Activated naive CD8-positive, alpha-beta T cell treated with anti-CD3 and anti-CD28 coated beads, Interleukin-2, amount 10 ng/mL, durations not matched to agents 7 days and 5 days (primary cell): ENCODE data around the gene NRCAM. TPM values are rescaled to one million over a fixed set of nuclear protein-coding genes. Genes with fewer than 3 reads are reported as not detected.
A peak's percentile ranks its signal among the peaks of the same experiment; 100 is the strongest.

ENCODE experiments used
- ATAC-seq: fragments of 150-1000 bp; cut with Tn5 transposase; one replicate; pipeline ENCODE4 v1.10.0; 2021; ENCODE audit warnings: low read depth, moderate library complexity
- POLR2A ChIA-PET: fragments of 350-600 bp; sonication (Branson Sonifier 250); formaldehyde crosslinking; loops from one replicate; lab custom pipeline; 2021; ENCODE audit warnings: antibody characterized with exemption; lab: Charles Lee
- DNase-seq: peaks from one replicate; pipeline ENCODE4 v3.0.0; 2021
- H3K27ac Mint-ChIP-seq: one replicate; pipeline ENCODE4 v1.8.0; 2022; ENCODE audit warnings: mild to moderate bottlenecking, mixed read lengths
- H3K27me3 Mint-ChIP-seq: one replicate; pipeline ENCODE4 v1.8.0; 2022; ENCODE audit warnings: mild to moderate bottlenecking, moderate library complexity, mixed read lengths
- H3K36me3 Mint-ChIP-seq: one replicate; pipeline ENCODE4 v1.8.0; 2021; ENCODE audit warnings: mild to moderate bottlenecking, mixed read lengths
- H3K4me1 Mint-ChIP-seq: one replicate; pipeline ENCODE4 v1.8.0; 2021; ENCODE audit warnings: mixed read lengths
- H3K4me3 Mint-ChIP-seq: one replicate; pipeline ENCODE4 v1.8.0; 2022; ENCODE audit warnings: mild to moderate bottlenecking, moderate library complexity, mixed read lengths
- H3K9me3 Mint-ChIP-seq: one replicate; pipeline ENCODE4 v1.8.0; 2021; ENCODE audit warnings: mixed read lengths
- total RNA-seq, 2 experiments: library from RNA; stranded (reverse); gene quantifications; one replicate each; pipeline ENCODE4 v1.2.3, GENCODE V29; 2021

The NRCAM gene
- total RNA-seq, 2 experiments from 2014 or later = 0.50 to 0.99 TPM

- DNase-seq = no peak
- Mint-ChIP-seq H3K27ac (peak overlapping the region; percentile 18), H3K9me3 (no peaks in the 10 kb centered on the region), H3K27me3 (no peaks in the 10 kb centered on the region), H3K4me1 (peaks cover 15% of the 10 kb centered on the region), H3K36me3 (no peaks in the 10 kb centered on the region), H3K4me3 (peak overlapping the region; percentile 65)
- POLR2A ChIA-PET = no interaction called here
- ATAC-seq = no peak
These were observed 128.0 kb downstream of the NRCAM start for GRCh38 chr7:108328174-108328651.

- Mint-ChIP-seq H3K4me1 (peaks cover 15% of the 10 kb centered on the region), H3K9me3 (no peaks in the 10 kb centered on the region), H3K27ac (no peak overlapping the region), H3K36me3 (no peaks in the 10 kb centered on the region), H3K27me3 (no peaks in the 10 kb centered on the region), H3K4me3 (peak overlapping the region; percentile 7)
- DNase-seq = no peak
- no peak for ATAC-seq
- POLR2A ChIA-PET = no interaction called here
These were observed 128.9 kb downstream of the NRCAM start for GRCh38 chr7:108327353-108327752.

- Mint-ChIP-seq H3K9me3 (no peaks in the 10 kb centered on the region), H3K27me3 (no peaks in the 10 kb centered on the region), H3K36me3 (no peaks in the 10 kb centered on the region), H3K4me1 (peaks cover 15% of the 10 kb centered on the region), H3K27ac (no peak overlapping the region), H3K4me3 (no peak overlapping the region)
- POLR2A ChIA-PET = no interaction called here
- DNase-seq (no peak), ATAC-seq (no peak)
These were observed 129.3 kb downstream of the NRCAM start for GRCh38 chr7:108326938-108327337.

GRCh38 chr7:108324053-108325038, 131.9 kb downstream of the NRCAM start:
- no peak overlapping the region for H3K27ac Mint-ChIP-seq
- ATAC-seq = peak; percentile 42
- no peaks in the 10 kb centered on the region for H3K27me3 Mint-ChIP-seq
- no peak for DNase-seq
- POLR2A ChIA-PET = no interaction called here
- H3K9me3 Mint-ChIP-seq = no peaks in the 10 kb centered on the region
- H3K4me3 Mint-ChIP-seq = no peak overlapping the region
- no peaks in the 10 kb centered on the region for H3K36me3 Mint-ChIP-seq
- peaks cover 15% of the 10 kb centered on the region for H3K4me1 Mint-ChIP-seq

GRCh38 chr7:108322925-108323832, 133.1 kb downstream of the NRCAM start:
- Mint-ChIP-seq H3K36me3 (no peaks in the 10 kb centered on the region), H3K27me3 (no peaks in the 10 kb centered on the region), H3K4me3 (no peak overlapping the region), H3K4me1 (peaks cover 13% of the 10 kb centered on the region), H3K9me3 (no peaks in the 10 kb centered on the region), H3K27ac (no peak overlapping the region)
- DNase-seq (no peak), ATAC-seq (no peak)
- POLR2A ChIA-PET = no interaction called here

- ATAC-seq (no peak), DNase-seq (no peak)
- no peak overlapping the region for H3K4me3 Mint-ChIP-seq
- POLR2A ChIA-PET = no interaction called here
- H3K27ac Mint-ChIP-seq = no peak overlapping the region
- no peaks in the 10 kb centered on the region for H3K36me3 Mint-ChIP-seq
- peaks cover 6% of the 10 kb centered on the region for H3K4me1 Mint-ChIP-seq
- no peaks in the 10 kb centered on the region for H3K27me3 Mint-ChIP-seq
- no peaks in the 10 kb centered on the region for H3K9me3 Mint-ChIP-seq
These were observed 134.2 kb downstream of the NRCAM start for GRCh38 chr7:108322046-108322445.

- POLR2A ChIA-PET = no interaction called here
- H3K4me3 Mint-ChIP-seq = no peak overlapping the region
- peaks cover 6% of the 10 kb centered on the region for H3K4me1 Mint-ChIP-seq
- ATAC-seq = no peak
- H3K36me3 Mint-ChIP-seq = no peaks in the 10 kb centered on the region
- H3K27ac Mint-ChIP-seq = no peak overlapping the region
- no peaks in the 10 kb centered on the region for H3K9me3 Mint-ChIP-seq
- no peaks in the 10 kb centered on the region for H3K27me3 Mint-ChIP-seq
- no peak for DNase-seq
These were observed 134.9 kb downstream of the NRCAM start for GRCh38 chr7:108321359-108321758.

- DNase-seq = no peak
- ATAC-seq = no peak
- peaks cover 3% of the 10 kb centered on the region for H3K9me3 Mint-ChIP-seq
- no peak overlapping the region for H3K4me3 Mint-ChIP-seq
- no peaks in the 10 kb centered on the region for H3K36me3 Mint-ChIP-seq
- POLR2A ChIA-PET = no interaction called here
- no peak overlapping the region for H3K27ac Mint-ChIP-seq
- no peaks in the 10 kb centered on the region for H3K27me3 Mint-ChIP-seq
- H3K4me1 Mint-ChIP-seq = no peaks in the 10 kb centered on the region
These were observed 139.5 kb downstream of the NRCAM start for GRCh38 chr7:108316708-108317107.

- no peak overlapping the region for H3K4me3 Mint-ChIP-seq
- H3K36me3 Mint-ChIP-seq = no peaks in the 10 kb centered on the region
- H3K27me3 Mint-ChIP-seq = no peaks in the 10 kb centered on the region
- no peak for ATAC-seq
- POLR2A ChIA-PET = no interaction called here
- H3K27ac Mint-ChIP-seq = no peak overlapping the region
- H3K4me1 Mint-ChIP-seq = no peaks in the 10 kb centered on the region
- H3K9me3 Mint-ChIP-seq = peaks cover 3% of the 10 kb centered on the region
- DNase-seq = no peak
These were observed 141.7 kb downstream of the NRCAM start for GRCh38 chr7:108314551-108314950.

- Mint-ChIP-seq H3K27ac (no peak overlapping the region), H3K9me3 (peaks cover 3% of the 10 kb centered on the region), H3K36me3 (no peaks in the 10 kb centered on the region), H3K4me1 (no peaks in the 10 kb centered on the region), H3K27me3 (no peaks in the 10 kb centered on the region), H3K4me3 (no peak overlapping the region)
- DNase-seq (no peak), ATAC-seq (no peak)
- POLR2A ChIA-PET = no interaction called here
These were observed 142.2 kb downstream of the NRCAM start for GRCh38 chr7:108314049-108314448.

- H3K4me3 Mint-ChIP-seq = no peak overlapping the region
- no peaks in the 10 kb centered on the region for H3K27me3 Mint-ChIP-seq
- H3K36me3 Mint-ChIP-seq = no peaks in the 10 kb centered on the region
- POLR2A ChIA-PET = no interaction called here
- H3K27ac Mint-ChIP-seq = no peak overlapping the region
- ATAC-seq (no peak), DNase-seq (no peak)
- H3K4me1 Mint-ChIP-seq = no peaks in the 10 kb centered on the region
- peaks cover 3% of the 10 kb centered on the region for H3K9me3 Mint-ChIP-seq
These were observed 143.2 kb downstream of the NRCAM start for GRCh38 chr7:108313086-108313485.

- POLR2A ChIA-PET = no interaction called here
- Mint-ChIP-seq H3K27me3 (no peaks in the 10 kb centered on the region), H3K4me3 (no peak overlapping the region), H3K9me3 (peaks cover 3% of the 10 kb centered on the region), H3K27ac (no peak overlapping the region), H3K4me1 (no peaks in the 10 kb centered on the region), H3K36me3 (no peaks in the 10 kb centered on the region)
- DNase-seq (no peak), ATAC-seq (no peak)
These were observed 144.6 kb downstream of the NRCAM start for GRCh38 chr7:108311446-108312168.

- Mint-ChIP-seq H3K27me3 (no peaks in the 10 kb centered on the region), H3K9me3 (no peaks in the 10 kb centered on the region), H3K4me1 (no peaks in the 10 kb centered on the region), H3K4me3 (no peak overlapping the region), H3K27ac (no peak overlapping the region), H3K36me3 (no peaks in the 10 kb centered on the region)
- no peak for DNase-seq
- POLR2A ChIA-PET = no interaction called here
- no peak for ATAC-seq
These were observed 145.9 kb downstream of the NRCAM start for GRCh38 chr7:108310351-108310750.
